RWPE1 (cell line): ENCODE measurements around the gene TLCD4.
"Not testable (repeated sequence)": the region's sequence is repeated elsewhere in the genome, so short reads cannot be mapped to it uniquely, and the experiment has no call there.

Source experiments
- CTCF ChIA-PET: fragments of 350-600 bp; sonication (Branson Sonifier 250); formaldehyde crosslinking; extraction: SDS; loops from one replicate; lab custom pipeline; 2021; lab: Yijun Ruan, JAX
- POLR2A ChIA-PET: fragments of 400-600 bp; formaldehyde crosslinking; extraction: SDS; loops from one replicate; lab custom pipeline; 2020; ENCODE audit warnings: antibody characterized with exemption; ENCODE audit not compliant: low non-redundant PET; lab: Yijun Ruan, JAX
- DNase-seq: peaks from one replicate; pipeline ENCODE4 v3.0.0; 2012; ENCODE audit warnings: low spot score
- H3K27ac ChIP-seq: fragments of 450-650 bp; 2 replicates; pipeline ENCODE4 v1.5.1; 2017
- CTCF ChIP-seq: fragments of 450-650 bp; conservative IDR thresholded peaks from 2 replicates; pipeline ENCODE4 v1.5.1; 2017; ENCODE audit warnings: low read depth, mild to moderate bottlenecking

Gene TLCD4

GRCh38 chr1:95084317-95085176 is 32.6 kb upstream of the TLCD4 start:
- POLR2A ChIA-PET: interaction anchor here (1.3 kb wide), 1 partner anchor 149 kb away, joined by 4 read pairs; the partner anchor contains the start of gene RWDD3
- CTCF ChIA-PET: interaction anchor here (0.5 to 1.9 kb wide), 8 partner anchors 9 to 1126 kb away, joined by 3 to 6 read pairs (median 4); partner anchors contain the start of gene RWDD3
- DNase-seq: peak; percentile 32
- H3K27ac ChIP-seq: no peak overlapping the region
- peak; percentile 40; the same call in 1 of the 2 replicates for TF ChIP-seq CTCF

- DNase-seq: no peak
- TF ChIP-seq CTCF: no peak
- CTCF ChIA-PET: interaction anchor here (0.6 to 1.9 kb wide), 4 partner anchors 10 to 1125 kb away, joined by 4 to 6 read pairs (median 5); partner anchors contain the start of gene RWDD3
- H3K27ac ChIP-seq: no peak overlapping the region
- POLR2A ChIA-PET: interaction anchor here (1.3 kb wide), 1 partner anchor 149 kb away, joined by 4 read pairs; the partner anchor contains the start of gene RWDD3
These were observed 31.8 kb upstream of the TLCD4 start for GRCh38 chr1:95085376-95085775.

- ChIA-PET CTCF (interaction anchor here (1.3 kb wide), 1 partner anchor 11 kb away, joined by 3 read pairs; no protein-coding TSS in a partner anchor), POLR2A (no interaction called here)
- H3K27ac ChIP-seq: no peak overlapping the region
- DNase-seq: peak; percentile 74
- no peak for TF ChIP-seq CTCF
These were observed 30.1 kb upstream of the TLCD4 start for GRCh38 chr1:95086949-95087533.

GRCh38 chr1:95088303-95088702 is 28.9 kb upstream of the TLCD4 start:
- ChIA-PET CTCF (no interaction called here), POLR2A (no interaction called here)
- DNase-seq: no peak
- no peak overlapping the region for H3K27ac ChIP-seq
- TF ChIP-seq CTCF: no peak

GRCh38 chr1:95089650-95090287 is 27.4 kb upstream of the TLCD4 start:
- no peak overlapping the region for H3K27ac ChIP-seq
- DNase-seq: no peak
- CTCF ChIA-PET: interaction anchor here (0.7 kb wide), 1 partner anchor 226 kb away, joined by 3 read pairs; no protein-coding TSS in a partner anchor
- no peak for TF ChIP-seq CTCF
- POLR2A ChIA-PET: no interaction called here

- H3K27ac ChIP-seq, CTCF ChIA-PET, POLR2A ChIA-PET, DNase-seq: not testable (repeated sequence)
These were observed 25.9 kb upstream of the TLCD4 start for GRCh38 chr1:95091290-95091689.

- not testable (repeated sequence) for H3K27ac ChIP-seq
These were observed 24.3 kb upstream of the TLCD4 start for GRCh38 chr1:95092891-95093290.

More at GRCh38 chr1:95092891-95093290, 24.3 kb upstream of the TLCD4 start:
- CTCF ChIA-PET, POLR2A ChIA-PET, DNase-seq: not testable (repeated sequence)
